MCF 10A (cell line): Measurements from ENCODE around the gene B4GALT7. TPM values are rescaled to one million over a fixed set of nuclear protein-coding genes. Genes with fewer than 3 reads are reported as not detected.

ENCODE experiments used
- BruUV-seq: library from RNA; stranded (reverse); fragments of 400-500 nt; replicated peaks from 2 replicates; lab custom pipeline; 2021; lab: Mats Ljungman, UMichigan
- CTCF ChIA-PET: fragments of 300-600 bp; sonication (Branson Sonifier 250); formaldehyde crosslinking; extraction: SDS; loops from one replicate; lab custom pipeline; 2021; ENCODE audit warnings: antibody characterized with exemption, inconsistent platforms; lab: Yijun Ruan, JAX
- POLR2A ChIA-PET: fragments of 300-600, 350-650 bp; sonication (Branson Sonifier 250); formaldehyde crosslinking; extraction: SDS; loops from one replicate; lab custom pipeline; 2020; ENCODE audit warnings: antibody characterized with exemption, inconsistent platforms; lab: Yijun Ruan, JAX
- DNase-seq: peaks from one replicate; pipeline ENCODE4 v3.0.0-alpha.2; 2018; ENCODE audit not compliant: unreplicated experiment
- H3K27ac Mint-ChIP-seq: one replicate; pipeline ENCODE4 v1.8.0; 2022; ENCODE audit warnings: mild to moderate bottlenecking, low read depth, mixed read lengths; ENCODE audit not compliant: unreplicated experiment
- H3K27me3 Mint-ChIP-seq: one replicate; pipeline ENCODE4 v1.8.0; 2022; ENCODE audit warnings: mixed read lengths; ENCODE audit not compliant: insufficient read depth, unreplicated experiment
- H3K36me3 Mint-ChIP-seq: one replicate; pipeline ENCODE4 v1.8.0; 2022; ENCODE audit warnings: mild to moderate bottlenecking, moderate library complexity, mixed read lengths; ENCODE audit not compliant: insufficient read depth, unreplicated experiment
- H3K4me1 Mint-ChIP-seq: one replicate; pipeline ENCODE4 v1.8.0; 2022; ENCODE audit warnings: mixed read lengths; ENCODE audit not compliant: insufficient read depth, unreplicated experiment
- H3K4me3 Mint-ChIP-seq: one replicate; pipeline ENCODE4 v1.8.0; 2022; ENCODE audit warnings: mild to moderate bottlenecking, moderate library complexity, mixed read lengths; ENCODE audit not compliant: unreplicated experiment
- H3K9me3 Mint-ChIP-seq: one replicate; pipeline ENCODE4 v1.8.0; 2022; ENCODE audit warnings: mixed read lengths; ENCODE audit not compliant: unreplicated experiment
- CTCF ChIP-seq: fragments of 200-600 bp; IDR thresholded peaks from one replicate; pipeline ENCODE4 v1.8.0; 2022; ENCODE audit warnings: antibody characterized with exemption, mild to moderate bottlenecking; ENCODE audit not compliant: unreplicated experiment
- intact Hi-C: fragments of 100-400 bp; cut with micrococcal nuclease; formaldehyde crosslinking; loops from 2 replicates; pipeline ENCODE4 v1.14.1; 2022
- total RNA-seq: library from RNA; stranded (reverse); gene quantifications from 2 replicates; pipeline ENCODE4 v1.2.3, GENCODE V29; 2022

Gene B4GALT7
- total RNA-seq, 1 experiment from 2014 or later, result 38.8 TPM

- intact Hi-C loops, result no loop called here
- POLR2A ChIA-PET, result interaction anchor here (1.1 to 1.3 kb wide), 2 partner anchors 11 to 23 kb away, joined by 4 to 6 read pairs; partner anchors contain the start of gene TMED9
- Mint-ChIP-seq H3K4me1 (peaks cover under 1% of the 10 kb centered on the region), H3K9me3 (no peaks in the 10 kb centered on the region), H3K4me3 (no peak overlapping the region), H3K27ac (no peak overlapping the region), H3K27me3 (peaks cover 11% of the 10 kb centered on the region), H3K36me3 (no peaks in the 10 kb centered on the region)
- BruUV-seq, result no TSS peak
- no peak for TF ChIP-seq CTCF
- no peak for DNase-seq
- CTCF ChIA-PET, result interaction anchor here (1.0 to 1.3 kb wide), 2 partner anchors 9 to 37 kb away, joined by 4 read pairs; no protein-coding TSS in a partner anchor
These were observed 30.0 kb upstream of the B4GALT7 start for GRCh38 chr5:177569894-177570293.

GRCh38 chr5:177575488-177575887, 24.4 kb upstream of the B4GALT7 start:
- Mint-ChIP-seq H3K36me3 (no peaks in the 10 kb centered on the region), H3K27me3 (no peaks in the 10 kb centered on the region), H3K27ac (no peak overlapping the region), H3K4me3 (no peak overlapping the region), H3K4me1 (peaks cover 10% of the 10 kb centered on the region), H3K9me3 (no peaks in the 10 kb centered on the region)
- BruUV-seq, result no TSS peak
- CTCF ChIA-PET, result interaction anchor here (0.6 to 1.5 kb wide), 5 partner anchors 11 to 545 kb away, joined by 3 to 6 read pairs (median 3); no protein-coding TSS in a partner anchor
- DNase-seq, result no peak
- TF ChIP-seq CTCF, result no peak
- POLR2A ChIA-PET, result interaction anchor here (0.7 to 1.5 kb wide), 2 partner anchors 29 to 141 kb away, joined by 3 read pairs; no protein-coding TSS in a partner anchor
- intact Hi-C loops, result no loop called here

DNA sequence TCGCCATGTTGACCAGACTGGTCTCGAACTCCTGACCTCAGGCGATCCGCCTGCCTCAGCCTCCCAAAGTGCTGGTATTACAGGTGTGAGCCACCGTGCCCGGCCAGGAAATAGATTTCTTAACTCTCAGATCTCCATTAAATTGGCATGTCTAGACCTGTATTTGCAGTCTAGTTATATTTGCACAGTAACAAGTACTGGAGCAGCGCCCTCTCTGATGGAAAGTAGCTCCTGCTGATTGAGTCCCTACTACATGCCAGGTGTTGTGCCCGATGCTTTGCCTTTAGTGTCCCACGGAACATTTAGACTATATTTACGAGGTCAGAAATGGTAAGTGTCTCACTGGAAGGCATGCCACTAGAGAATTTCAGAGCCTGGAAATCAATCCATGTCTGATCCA, 23.8 kb upstream of the B4GALT7 start:
- POLR2A ChIA-PET, result no interaction called here
- no TSS peak for BruUV-seq
- peaks cover 10% of the 10 kb centered on the region for H3K4me1 Mint-ChIP-seq
- H3K4me3 Mint-ChIP-seq, result no peak overlapping the region
- intact Hi-C loops, result no loop called here
- TF ChIP-seq CTCF, result no peak
- no peaks in the 10 kb centered on the region for H3K27me3 Mint-ChIP-seq
- DNase-seq, result no peak
- H3K9me3 Mint-ChIP-seq, result no peaks in the 10 kb centered on the region
- CTCF ChIA-PET, result interaction anchor here (0.6 to 1.5 kb wide), 5 partner anchors 11 to 222 kb away, joined by 3 to 6 read pairs (median 3); no protein-coding TSS in a partner anchor
- no peak overlapping the region for H3K27ac Mint-ChIP-seq
- H3K36me3 Mint-ChIP-seq, result no peaks in the 10 kb centered on the region

DNA sequence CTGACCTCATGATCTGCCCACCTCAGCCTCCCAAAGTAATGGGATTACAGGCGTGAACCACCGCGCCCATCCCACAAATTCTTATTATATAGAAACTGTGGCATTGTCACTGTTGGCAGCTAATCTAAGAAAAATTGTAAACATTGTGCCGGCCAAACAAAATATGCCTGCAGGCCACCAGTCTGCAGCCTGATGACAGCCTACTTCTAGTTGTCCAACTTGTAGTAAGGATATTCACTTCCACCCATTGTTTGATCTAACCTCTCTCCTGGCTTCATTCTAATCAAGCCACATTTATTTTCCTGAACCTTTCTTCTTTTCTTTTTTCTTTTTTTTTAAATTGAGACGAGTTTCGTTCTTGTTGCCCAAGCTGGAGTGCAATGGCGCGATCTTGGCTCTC, 21.6 kb upstream of the B4GALT7 start:
- Mint-ChIP-seq H3K4me1 (peaks cover 10% of the 10 kb centered on the region), H3K27me3 (peaks cover under 1% of the 10 kb centered on the region), H3K4me3 (no peak overlapping the region), H3K9me3 (no peaks in the 10 kb centered on the region), H3K36me3 (no peaks in the 10 kb centered on the region), H3K27ac (no peak overlapping the region)
- TF ChIP-seq CTCF, result no peak
- no TSS peak for BruUV-seq
- DNase-seq, result no peak
- POLR2A ChIA-PET, result interaction anchor here (0.9 to 1.3 kb wide), 3 partner anchors 11 to 14 kb away, joined by 3 to 4 read pairs (median 3); partner anchors contain the start of gene TMED9
- CTCF ChIA-PET, result interaction anchor here (1.2 kb wide), 1 partner anchor 9 kb away, joined by 4 read pairs; no protein-coding TSS in a partner anchor
- intact Hi-C loops, result no loop called here
